Cardiac atrium fibroblast (primary cell): ENCODE data around the gene PSTK. TPM values are rescaled to one million over a fixed set of nuclear protein-coding genes. Genes with fewer than 3 reads are reported as not detected.

Experiments used
- total RNA-seq: library from RNA; depleted of rRNA; stranded (reverse); fragments of >200 nt; gene quantifications from 2 replicates; pipeline ENCODE4 v1.2.3, GENCODE V29; 2015

PSTK gene, protein sequence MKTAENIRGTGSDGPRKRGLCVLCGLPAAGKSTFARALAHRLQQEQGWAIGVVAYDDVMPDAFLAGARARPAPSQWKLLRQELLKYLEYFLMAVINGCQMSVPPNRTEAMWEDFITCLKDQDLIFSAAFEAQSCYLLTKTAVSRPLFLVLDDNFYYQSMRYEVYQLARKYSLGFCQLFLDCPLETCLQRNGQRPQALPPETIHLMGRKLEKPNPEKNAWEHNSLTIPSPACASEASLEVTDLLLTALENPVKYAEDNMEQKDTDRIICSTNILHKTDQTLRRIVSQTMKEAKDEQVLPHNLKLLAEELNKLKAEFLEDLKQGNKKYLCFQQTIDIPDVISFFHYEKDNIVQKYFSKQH
- 0.36 and 4.9 TPM in 2 replicates for total RNA-seq

DNA sequence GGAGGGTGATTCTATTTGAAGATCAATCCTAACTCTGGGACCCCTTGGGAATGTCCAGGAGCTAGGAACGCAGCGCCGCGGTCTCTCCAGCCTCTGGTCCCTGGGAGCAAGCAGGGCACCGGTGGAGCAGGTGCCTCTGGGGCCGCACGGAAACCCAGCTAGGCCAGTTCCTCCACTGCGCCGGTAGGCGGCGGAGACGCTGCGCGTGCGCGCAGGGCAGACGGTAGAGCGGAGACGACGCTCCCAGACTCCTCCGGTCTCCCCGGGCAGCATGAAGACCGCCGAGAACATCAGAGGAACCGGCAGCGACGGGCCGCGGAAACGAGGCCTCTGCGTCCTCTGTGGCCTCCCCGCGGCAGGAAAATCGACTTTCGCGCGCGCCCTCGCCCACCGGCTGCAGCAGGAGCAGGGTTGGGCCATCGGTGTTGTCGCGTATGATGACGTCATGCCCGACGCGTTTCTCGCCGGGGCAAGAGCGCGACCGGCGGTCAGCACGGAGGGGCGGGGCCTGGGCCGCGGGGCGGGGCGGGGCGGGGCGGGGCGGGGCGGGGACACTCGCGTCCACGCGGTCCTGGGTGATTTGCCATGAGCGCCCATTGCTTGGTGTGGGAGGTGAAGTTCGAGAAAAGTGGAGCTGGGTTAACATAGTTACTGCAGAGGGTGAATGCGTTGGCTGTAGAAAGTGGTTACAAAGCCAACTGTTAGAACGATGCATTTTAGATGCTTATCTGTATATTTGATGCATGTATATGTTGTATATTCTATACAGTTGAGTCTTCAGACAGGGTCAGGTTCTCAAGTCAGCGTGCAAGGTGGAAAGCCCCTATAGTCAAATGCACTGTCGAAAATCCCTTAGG lies at the start of gene PSTK:
Gene PSTK, plus strand, starts transcription at position 193 of the 857 bp plus-strand sequence. Its CDS starts 79 bp downstream, at position 272.

DNA sequence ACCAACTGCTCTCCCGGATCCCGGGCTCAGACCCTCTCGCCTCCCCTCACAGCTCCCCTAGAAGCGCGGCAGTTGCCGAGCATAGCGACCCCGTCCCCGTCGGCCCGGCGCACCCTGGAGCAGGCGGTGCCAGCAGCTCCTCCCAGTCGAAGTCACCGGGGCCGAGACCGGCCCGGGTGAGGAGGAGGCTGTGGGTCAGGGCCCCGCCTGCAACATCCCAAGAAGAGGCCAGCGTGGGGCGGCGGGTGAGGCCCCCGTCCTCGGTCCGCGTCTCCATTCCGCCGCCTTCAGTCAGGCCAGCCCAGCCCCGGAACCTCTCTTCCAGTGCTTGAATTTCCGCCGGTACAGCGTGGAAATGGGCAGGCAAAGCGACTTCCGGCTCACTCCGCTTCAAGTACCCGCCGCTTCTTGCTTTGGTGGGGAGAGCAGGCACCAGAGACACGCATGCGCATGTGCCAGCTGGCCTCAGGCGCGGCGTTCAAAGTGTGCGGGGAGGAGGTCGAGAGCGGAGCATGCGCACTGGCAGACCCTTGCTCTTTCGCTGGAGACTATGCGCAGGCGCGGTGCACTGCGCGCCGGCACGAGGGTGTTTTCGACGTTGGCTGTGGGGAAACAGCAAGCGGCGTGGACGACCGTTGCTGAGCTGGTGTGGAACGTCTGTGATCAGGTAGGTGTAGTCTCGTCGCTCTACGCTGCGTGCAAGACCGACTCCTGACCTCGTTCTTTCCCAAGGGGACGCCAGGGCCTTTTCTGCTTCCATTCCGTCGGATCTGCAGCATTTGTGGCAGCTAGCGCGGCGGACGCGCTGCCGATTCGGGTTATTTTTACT lies 26.1 kb upstream of the PSTK start, which contains the start of gene C10orf88:
Gene C10orf88, minus strand, starts transcription at position 326 of the 829 bp plus-strand sequence. Its CDS starts 49 bp downstream, at position 277.

DNA sequence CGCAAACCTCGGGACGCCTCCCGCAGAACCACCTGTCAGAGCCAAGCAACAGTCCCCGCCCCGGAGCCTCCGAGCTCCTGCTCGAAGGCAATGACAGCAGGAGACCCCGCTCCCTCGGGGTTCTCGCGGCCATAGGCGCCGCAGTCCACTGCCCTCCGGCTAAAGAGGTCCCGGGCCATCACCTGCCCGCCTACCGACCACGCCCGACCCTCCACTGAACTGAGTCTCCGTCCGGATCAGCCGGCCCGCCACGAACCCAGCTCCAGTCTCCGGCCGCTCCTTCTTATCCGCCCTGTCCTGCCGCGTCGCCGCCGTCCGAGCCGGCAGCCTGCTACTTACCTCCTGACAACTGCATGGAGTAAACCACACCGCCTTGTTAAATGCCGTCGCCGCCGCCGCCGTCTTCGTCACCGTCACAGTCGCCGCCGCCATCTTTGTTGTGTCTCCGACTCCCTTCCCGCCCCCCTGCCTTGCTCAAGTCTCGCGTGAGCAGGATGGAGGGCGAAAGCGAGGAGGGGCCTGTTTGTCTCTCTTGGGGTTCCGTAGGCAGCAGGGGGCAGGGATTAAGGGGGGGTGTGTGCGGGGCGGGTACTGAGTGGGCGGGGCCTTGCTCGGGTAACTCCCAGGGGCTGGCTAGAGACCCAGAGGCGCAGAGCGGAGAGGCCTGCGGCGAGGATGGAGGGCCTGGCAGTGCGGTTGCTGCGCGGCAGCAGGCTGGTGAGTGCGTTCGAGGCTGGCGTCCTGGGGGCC lies 28.3 kb downstream of the PSTK start, which contains the start of the genes ACADSB and IKZF5:
Gene ACADSB, plus strand, starts transcription at position 652 of the 750 bp plus-strand sequence. Its CDS starts 24 bp downstream, at position 676.
Gene IKZF5, minus strand, starts transcription at position 441 of the 750 bp plus-strand sequence. CDS start 10,170 bp downstream, outside the sequence.

Other genes with a start within 250 kb of the PSTK start
- 0.16 and 0.18 TPM in 2 replicates for gene CUZD1, start 134.5 kb upstream of the PSTK start, total RNA-seq
- gene FAM24B, start 100.8 kb upstream of the PSTK start, total RNA-seq, result 0.81 TPM in 1 of 2 replicates, not detected in the other
- gene FAM24A, start 69.8 kb upstream of the PSTK start, total RNA-seq, result not detected in 2 replicates
- 4.7 and 8.3 TPM in 2 replicates for gene C10orf88, start 26.2 kb upstream of the PSTK start, total RNA-seq
- gene IKZF5, start 28.4 kb downstream of the PSTK start, total RNA-seq, result 1.8 and 3.7 TPM in 2 replicates
- 4.2 and 7.1 TPM in 2 replicates for gene ACADSB, start 28.6 kb downstream of the PSTK start, total RNA-seq
- not detected in 2 replicates for gene HMX3, start 155.6 kb downstream of the PSTK start, total RNA-seq
- not detected in 2 replicates for gene HMX2, start 167.7 kb downstream of the PSTK start, total RNA-seq
- 113 and 115 TPM in 2 replicates for gene BUB3, start 174.0 kb downstream of the PSTK start, total RNA-seq